Brain microvascular endothelial cell (primary cell): ENCODE results near the gene RABEPK.
A peak's percentile ranks its signal among the peaks of the same experiment; 100 is the strongest.
"Not testable (repeated sequence)": the region's sequence is repeated elsewhere in the genome, so short reads cannot be mapped to it uniquely, and the experiment has no call there.

Source experiments
- DNase-seq: peaks from one replicate; pipeline ENCODE4 v3.0.0-alpha.2; 2020
- H3K27ac ChIP-seq: fragments of 250-450 bp; sonication (Bioruptor Pico); 2 replicates; pipeline ENCODE4 v1.5.1; 2020; ENCODE audit warnings: mild to moderate bottlenecking, moderate library complexity
- H3K27me3 ChIP-seq: fragments of 250-450 bp; sonication (Bioruptor Pico); replicated peaks from 2 replicates; pipeline ENCODE4 v1.5.1; 2020; ENCODE audit warnings: mild to moderate bottlenecking
- H3K36me3 ChIP-seq: fragments of 250-450 bp; sonication (Bioruptor Pico); replicated peaks from 2 replicates; pipeline ENCODE4 v1.5.1; 2020; ENCODE audit warnings: mild to moderate bottlenecking
- H3K4me3 ChIP-seq: 2 replicates; pipeline ENCODE4 v1.5.1; 2011; ENCODE audit warnings: low read depth, mild to moderate bottlenecking, control low read depth, low read length, moderate library complexity
- in situ Hi-C: cut with HindIII; loops from 2 replicates; pipeline ENCODE4 v1.10.0; 2017; ENCODE audit warnings: low sequenced_read_pairs, low pct_ligation_motif_present
- TF ChIP-seq, protein P1 (sequence below): IDR thresholded peaks from 2 replicates; pipeline ENCODE4 v1.5.1; 2011; ENCODE audit warnings: low read depth, mild to moderate bottlenecking, moderate library complexity, low read length, control low read depth, inconsistent platforms; ENCODE audit errors: missing control alignments

Gene RABEPK

DNA sequence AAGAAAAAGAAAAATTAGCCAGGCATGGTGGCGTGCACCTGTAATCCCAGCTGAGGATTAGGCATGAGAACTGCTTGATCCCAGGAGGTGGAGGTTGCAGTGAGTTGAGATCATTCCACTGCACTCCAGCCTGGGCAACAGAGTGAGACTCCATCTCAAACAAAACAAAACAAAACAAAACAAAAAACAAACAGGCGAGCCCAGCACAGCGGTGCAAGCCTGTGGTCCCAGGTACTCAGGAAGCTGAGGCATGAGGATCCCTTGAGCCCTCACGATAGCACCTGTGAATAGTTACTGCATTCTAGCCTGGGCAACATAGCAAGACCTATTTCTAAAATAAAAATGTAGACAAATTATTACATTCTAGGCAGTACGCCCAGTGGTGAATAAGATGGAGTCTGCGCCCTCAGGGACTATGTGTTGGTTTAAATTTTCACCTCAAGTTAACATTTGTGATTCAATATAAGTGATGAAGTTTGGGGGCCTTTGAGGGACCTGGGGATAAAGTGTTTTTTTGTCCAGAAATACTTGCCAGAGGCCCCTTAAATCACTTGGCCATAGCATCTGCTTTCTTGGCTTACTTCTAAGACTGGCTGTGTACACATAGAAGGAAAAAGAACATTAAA, 57.9 kb downstream of the RABEPK start:
- TF ChIP-seq, protein P1, sequence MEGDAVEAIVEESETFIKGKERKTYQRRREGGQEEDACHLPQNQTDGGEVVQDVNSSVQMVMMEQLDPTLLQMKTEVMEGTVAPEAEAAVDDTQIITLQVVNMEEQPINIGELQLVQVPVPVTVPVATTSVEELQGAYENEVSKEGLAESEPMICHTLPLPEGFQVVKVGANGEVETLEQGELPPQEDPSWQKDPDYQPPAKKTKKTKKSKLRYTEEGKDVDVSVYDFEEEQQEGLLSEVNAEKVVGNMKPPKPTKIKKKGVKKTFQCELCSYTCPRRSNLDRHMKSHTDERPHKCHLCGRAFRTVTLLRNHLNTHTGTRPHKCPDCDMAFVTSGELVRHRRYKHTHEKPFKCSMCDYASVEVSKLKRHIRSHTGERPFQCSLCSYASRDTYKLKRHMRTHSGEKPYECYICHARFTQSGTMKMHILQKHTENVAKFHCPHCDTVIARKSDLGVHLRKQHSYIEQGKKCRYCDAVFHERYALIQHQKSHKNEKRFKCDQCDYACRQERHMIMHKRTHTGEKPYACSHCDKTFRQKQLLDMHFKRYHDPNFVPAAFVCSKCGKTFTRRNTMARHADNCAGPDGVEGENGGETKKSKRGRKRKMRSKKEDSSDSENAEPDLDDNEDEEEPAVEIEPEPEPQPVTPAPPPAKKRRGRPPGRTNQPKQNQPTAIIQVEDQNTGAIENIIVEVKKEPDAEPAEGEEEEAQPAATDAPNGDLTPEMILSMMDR, result no peak
- DNase-seq, result no peak
- in situ Hi-C loops, result no loop called here
- H3K27ac ChIP-seq, result no peak overlapping the region
- H3K4me3 ChIP-seq, result no peak overlapping the region
- no peaks in the 10 kb centered on the region for H3K27me3 ChIP-seq
- H3K36me3 ChIP-seq, result no peaks in the 10 kb centered on the region

DNA sequence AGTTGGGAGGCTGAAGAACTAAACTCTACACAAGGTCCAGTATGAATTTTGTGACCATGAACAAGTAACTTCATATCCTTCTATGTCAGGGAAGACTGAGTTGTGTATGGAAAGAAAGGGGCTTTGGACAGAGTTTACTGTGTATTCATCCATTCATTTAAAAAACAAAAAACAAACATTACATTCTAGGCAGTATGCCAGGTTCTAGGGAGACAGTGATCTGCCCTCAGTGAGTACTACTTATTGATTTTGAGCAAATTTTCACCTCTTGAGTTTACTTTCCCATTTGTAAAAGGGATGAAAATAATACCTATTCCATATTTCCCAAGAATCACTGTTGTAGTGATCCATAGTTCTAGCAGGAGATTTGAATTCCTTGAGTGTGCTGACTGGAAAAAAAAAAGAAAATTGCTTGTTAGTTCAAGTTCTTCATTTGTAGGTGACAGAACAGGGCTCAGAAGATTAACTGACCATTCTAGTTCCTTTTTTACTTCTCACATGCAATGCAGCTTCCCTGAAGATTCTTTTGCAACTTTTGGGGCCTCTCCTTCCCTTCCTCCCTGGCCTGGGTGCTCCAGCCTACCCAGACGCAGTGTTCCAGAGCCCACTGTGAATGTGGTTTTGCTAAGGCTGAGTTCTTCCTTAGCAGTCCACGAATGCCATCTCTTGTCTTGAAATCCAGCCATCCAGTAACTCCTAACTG, 58.6 kb downstream of the RABEPK start:
- no peaks in the 10 kb centered on the region for H3K27me3 ChIP-seq
- H3K27ac ChIP-seq, result no peak overlapping the region
- H3K4me3 ChIP-seq, result no peak overlapping the region
- in situ Hi-C loops, result no loop called here
- H3K36me3 ChIP-seq, result no peaks in the 10 kb centered on the region
- DNase-seq, result no peak
- TF ChIP-seq, protein P1, result no peak

DNA sequence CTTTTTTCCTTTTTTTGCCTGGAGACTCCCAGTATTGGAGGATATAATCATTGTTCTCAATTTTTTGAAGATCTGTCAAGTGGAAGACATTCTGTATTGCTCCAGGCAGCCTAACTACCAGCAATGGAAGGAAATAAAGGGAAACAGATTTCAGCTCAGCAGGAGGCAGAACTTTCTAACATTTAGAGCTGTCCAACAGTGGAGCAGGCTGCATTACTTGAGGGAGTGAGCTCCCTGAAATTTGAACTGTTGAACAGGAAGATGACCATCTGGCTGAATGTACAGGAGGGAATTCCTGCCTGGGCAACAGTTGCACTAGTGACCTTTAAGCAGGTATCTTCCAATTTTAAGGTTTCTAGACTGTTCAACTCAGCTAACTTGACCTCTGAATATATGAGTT, 60.2 kb downstream of the RABEPK start:
- Histone ChIP-seq H3K36me3 (no peaks in the 10 kb centered on the region), H3K27ac (no peak overlapping the region), H3K4me3 (no peak overlapping the region), H3K27me3 (no peaks in the 10 kb centered on the region)
- TF ChIP-seq, protein P1, result no peak
- no peak for DNase-seq
- in situ Hi-C loops, result no loop called here

DNA sequence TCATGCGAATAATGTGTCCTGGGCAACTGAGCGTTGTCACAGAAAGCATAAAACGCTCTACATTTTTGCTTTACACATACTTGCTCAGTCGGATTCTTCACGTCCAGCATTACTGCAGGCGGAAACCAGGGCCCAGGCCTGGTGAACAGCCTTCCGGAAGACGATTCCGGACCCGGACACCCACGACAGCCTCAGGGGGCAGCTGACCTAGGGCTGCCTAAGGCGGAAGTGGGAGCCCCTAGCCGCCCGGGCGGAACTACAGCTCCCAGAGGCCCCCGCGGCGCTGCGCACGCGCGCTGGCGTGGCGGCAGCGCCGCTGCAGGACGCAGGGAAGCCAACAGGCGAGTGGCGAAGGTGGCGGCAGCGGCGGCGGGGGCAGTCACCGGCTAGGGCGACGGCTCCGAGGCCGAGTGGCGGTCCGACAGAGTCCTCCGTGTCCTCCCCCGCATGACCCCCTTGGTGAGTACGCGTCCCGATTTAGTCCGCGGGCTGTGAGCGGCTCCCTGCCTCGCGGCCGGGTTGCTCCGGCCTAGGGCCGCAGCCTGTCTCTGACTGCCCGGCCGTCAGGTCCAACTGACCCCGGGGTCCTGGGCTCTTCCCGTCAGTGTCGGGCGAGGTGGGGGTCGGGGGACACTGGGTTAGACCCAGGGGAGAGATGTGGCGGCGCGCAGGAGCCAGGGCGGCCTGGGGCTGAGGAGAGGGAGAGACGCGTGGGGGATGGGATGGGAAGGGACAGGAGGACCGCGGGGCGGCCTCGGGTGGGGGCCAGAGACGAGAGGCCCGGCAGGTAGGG, 61.4 kb downstream of the RABEPK start, which contains the start of gene GAPVD1:
GAPVD1 (plus strand) TSS at position 326 of the 793 bp plus-strand sequence. CDS start 37,096 bp downstream, outside the sequence.
- in situ Hi-C loops, result no loop called here
- Histone ChIP-seq H3K4me3 (peak within 1 kb of the TSS; percentile 89), H3K36me3 (peaks cover 2% of the 10 kb centered on the region), H3K27ac (peak within 1 kb of the TSS; percentile 18), H3K27me3 (no peaks in the 10 kb centered on the region)
- DNase-seq, result peak; percentile 54
- TF ChIP-seq, protein P1, result peak; percentile 30

DNA sequence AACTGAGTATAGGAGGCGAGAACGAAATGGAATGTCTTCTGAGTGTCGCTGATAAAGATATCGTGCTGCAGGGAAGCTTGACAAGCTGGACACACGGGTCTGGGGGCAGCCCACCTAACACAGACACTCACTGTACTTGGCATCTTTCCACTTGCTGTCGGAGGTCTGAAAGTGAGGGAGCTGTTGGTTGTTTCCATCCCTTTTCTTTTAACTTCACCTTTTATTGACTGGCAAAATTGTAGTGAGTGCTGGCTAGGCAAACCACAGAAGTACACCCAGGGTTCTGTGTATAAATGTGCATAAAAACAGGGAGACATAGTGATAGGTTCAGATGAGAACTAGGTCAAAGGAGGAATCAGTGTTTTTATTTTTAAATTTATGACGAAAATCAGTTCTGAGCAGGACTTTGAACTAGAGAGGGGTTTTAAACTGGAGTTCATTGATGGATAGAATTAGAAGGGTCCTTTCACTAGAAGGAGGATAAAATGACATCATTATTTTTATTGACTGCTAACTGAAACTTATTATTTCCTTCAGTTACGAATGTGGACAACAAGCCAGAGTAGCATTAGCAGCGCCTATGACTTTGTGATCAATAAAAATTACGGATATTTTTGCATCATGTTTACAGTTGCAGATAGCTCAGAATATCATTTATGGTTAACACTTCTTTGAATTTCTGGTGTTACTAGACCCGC, 62.1 kb downstream of the RABEPK start:
- Histone ChIP-seq H3K27me3 (no peaks in the 10 kb centered on the region), H3K27ac (peak overlapping the region; percentile 18), H3K36me3 (peaks cover 6% of the 10 kb centered on the region), H3K4me3 (peak overlapping the region; percentile 89)
- TF ChIP-seq, protein P1, result no peak
- in situ Hi-C loops, result no loop called here
- no peak for DNase-seq

DNA sequence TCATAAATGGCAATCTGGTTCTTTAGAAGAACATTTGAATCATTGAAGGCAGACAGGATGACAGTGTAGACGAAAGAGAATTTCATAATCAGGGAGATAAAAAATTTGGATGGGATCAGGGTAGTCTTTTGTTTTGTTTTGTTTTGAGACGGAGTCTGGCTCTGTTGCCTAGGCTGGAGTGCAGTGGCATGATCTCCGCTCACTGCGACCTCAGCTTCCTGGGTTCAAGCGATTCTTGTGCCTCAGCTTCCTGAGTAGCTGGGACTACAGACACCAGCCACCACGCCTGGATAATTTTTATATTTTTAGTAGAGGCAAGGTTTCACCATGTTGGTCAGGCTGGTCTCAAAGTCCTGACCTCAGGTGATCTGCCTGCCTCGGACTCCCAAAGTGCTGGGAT, 63.7 kb downstream of the RABEPK start:
- in situ Hi-C loops, H3K4me3 ChIP-seq, H3K27ac ChIP-seq, H3K36me3 ChIP-seq, DNase-seq, H3K27me3 ChIP-seq: not testable (repeated sequence)
